GM23338 (cell line): ENCODE results near the gene SPG7.

Source experiments
- EZH2 ChIP-seq: fragments of 200-600 bp; sonication (generic); IDR thresholded peaks from one replicate; pipeline ENCODE4 v1.8.0; 2017; ENCODE audit warnings: antibody characterized with exemption, mild to moderate bottlenecking, low read depth; ENCODE audit not compliant: unreplicated experiment
- TF ChIP-seq, protein P1 (sequence below), 2 experiments: fragments of 200-600 bp in 1 of 2; sonication (generic) in 1 of 2; conservative IDR thresholded peaks; 2 replicates each; pipeline versions ENCODE4 v1.5.1 to v1.6.1; 2016 to 2017; ENCODE audit warnings: antibody characterized with exemption in 2 of 2, low read depth in 2 of 2, mild to moderate bottlenecking in 2 of 2, moderate library complexity in 1 of 2
- TF ChIP-seq, protein P2 (sequence below): IDR thresholded peaks from one replicate; pipeline ENCODE4 v1.6.1; 2018; ENCODE audit warnings: antibody characterized with exemption; ENCODE audit not compliant: unreplicated experiment

DNA sequence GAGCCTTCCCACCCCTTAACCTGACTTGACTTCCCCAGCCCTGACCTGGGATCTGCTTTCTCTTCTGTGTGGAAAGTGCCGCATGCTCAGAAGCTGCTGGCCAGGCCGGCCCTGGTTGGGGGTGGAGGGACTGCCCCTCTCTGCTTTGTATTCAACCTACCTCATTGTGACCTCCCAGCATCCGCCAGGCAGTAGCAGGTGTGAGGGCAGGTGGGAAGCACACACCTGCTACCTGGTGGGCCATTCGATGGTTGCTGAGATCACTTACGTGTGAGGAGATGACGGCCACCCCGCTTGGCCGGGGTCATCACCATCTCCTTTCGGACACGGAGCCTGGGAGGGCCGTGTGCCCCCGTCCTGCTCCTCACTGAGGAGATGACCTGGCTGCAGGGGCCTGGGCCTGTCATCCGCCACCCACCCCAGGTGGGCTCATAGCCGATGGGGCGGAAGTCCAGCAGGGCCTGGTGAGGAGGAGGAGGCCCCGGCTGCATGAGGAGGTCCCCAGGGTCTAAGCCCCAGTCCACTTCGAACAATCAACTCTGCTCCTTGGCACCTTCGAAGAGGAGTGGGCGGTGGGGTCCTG, 74.5 kb downstream of the SPG7 start:
- TF ChIP-seq, protein P1, sequence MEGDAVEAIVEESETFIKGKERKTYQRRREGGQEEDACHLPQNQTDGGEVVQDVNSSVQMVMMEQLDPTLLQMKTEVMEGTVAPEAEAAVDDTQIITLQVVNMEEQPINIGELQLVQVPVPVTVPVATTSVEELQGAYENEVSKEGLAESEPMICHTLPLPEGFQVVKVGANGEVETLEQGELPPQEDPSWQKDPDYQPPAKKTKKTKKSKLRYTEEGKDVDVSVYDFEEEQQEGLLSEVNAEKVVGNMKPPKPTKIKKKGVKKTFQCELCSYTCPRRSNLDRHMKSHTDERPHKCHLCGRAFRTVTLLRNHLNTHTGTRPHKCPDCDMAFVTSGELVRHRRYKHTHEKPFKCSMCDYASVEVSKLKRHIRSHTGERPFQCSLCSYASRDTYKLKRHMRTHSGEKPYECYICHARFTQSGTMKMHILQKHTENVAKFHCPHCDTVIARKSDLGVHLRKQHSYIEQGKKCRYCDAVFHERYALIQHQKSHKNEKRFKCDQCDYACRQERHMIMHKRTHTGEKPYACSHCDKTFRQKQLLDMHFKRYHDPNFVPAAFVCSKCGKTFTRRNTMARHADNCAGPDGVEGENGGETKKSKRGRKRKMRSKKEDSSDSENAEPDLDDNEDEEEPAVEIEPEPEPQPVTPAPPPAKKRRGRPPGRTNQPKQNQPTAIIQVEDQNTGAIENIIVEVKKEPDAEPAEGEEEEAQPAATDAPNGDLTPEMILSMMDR (conservative IDR thresholded peaks at IDR 0.05; ENCODE audit: low read depth in 2 of 2), result no peak
- TF ChIP-seq, protein P2, sequence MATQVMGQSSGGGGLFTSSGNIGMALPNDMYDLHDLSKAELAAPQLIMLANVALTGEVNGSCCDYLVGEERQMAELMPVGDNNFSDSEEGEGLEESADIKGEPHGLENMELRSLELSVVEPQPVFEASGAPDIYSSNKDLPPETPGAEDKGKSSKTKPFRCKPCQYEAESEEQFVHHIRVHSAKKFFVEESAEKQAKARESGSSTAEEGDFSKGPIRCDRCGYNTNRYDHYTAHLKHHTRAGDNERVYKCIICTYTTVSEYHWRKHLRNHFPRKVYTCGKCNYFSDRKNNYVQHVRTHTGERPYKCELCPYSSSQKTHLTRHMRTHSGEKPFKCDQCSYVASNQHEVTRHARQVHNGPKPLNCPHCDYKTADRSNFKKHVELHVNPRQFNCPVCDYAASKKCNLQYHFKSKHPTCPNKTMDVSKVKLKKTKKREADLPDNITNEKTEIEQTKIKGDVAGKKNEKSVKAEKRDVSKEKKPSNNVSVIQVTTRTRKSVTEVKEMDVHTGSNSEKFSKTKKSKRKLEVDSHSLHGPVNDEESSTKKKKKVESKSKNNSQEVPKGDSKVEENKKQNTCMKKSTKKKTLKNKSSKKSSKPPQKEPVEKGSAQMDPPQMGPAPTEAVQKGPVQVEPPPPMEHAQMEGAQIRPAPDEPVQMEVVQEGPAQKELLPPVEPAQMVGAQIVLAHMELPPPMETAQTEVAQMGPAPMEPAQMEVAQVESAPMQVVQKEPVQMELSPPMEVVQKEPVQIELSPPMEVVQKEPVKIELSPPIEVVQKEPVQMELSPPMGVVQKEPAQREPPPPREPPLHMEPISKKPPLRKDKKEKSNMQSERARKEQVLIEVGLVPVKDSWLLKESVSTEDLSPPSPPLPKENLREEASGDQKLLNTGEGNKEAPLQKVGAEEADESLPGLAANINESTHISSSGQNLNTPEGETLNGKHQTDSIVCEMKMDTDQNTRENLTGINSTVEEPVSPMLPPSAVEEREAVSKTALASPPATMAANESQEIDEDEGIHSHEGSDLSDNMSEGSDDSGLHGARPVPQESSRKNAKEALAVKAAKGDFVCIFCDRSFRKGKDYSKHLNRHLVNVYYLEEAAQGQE, result no peak
- TF ChIP-seq EZH2, result no peak
